Activated T-cell treated with anti-CD3 and anti-CD28 coated beads, Interleukin-2, amount 50 U/mL, for 24 hours (primary cell): ENCODE data around the gene GIPC2.
"Not testable (repeated sequence)": the region's sequence is repeated elsewhere in the genome, so short reads cannot be mapped to it uniquely, and the experiment has no call there.

Experiments used
- DNase-seq: peaks from one replicate; pipeline ENCODE4 v3.0.0-alpha.2; 2020
- H3K27ac Mint-ChIP-seq: 2 replicates; pipeline ENCODE4 v1.8.0; 2020; ENCODE audit warnings: mild to moderate bottlenecking, mixed read lengths
- H3K27me3 Mint-ChIP-seq: 2 replicates; pipeline ENCODE4 v1.8.0; 2020; ENCODE audit warnings: mixed read lengths
- H3K36me3 Mint-ChIP-seq: 2 replicates; pipeline ENCODE4 v1.8.0; 2020; ENCODE audit warnings: low read depth, mixed read lengths
- H3K4me1 Mint-ChIP-seq: 2 replicates; pipeline ENCODE4 v1.8.0; 2020; ENCODE audit warnings: low read depth, mixed read lengths
- H3K4me3 Mint-ChIP-seq: 2 replicates; pipeline ENCODE4 v1.8.0; 2020; ENCODE audit warnings: mild to moderate bottlenecking, moderate library complexity, mixed read lengths
- H3K9me3 Mint-ChIP-seq: 2 replicates; pipeline ENCODE4 v1.8.0; 2020; ENCODE audit warnings: mixed read lengths

Gene GIPC2

DNA sequence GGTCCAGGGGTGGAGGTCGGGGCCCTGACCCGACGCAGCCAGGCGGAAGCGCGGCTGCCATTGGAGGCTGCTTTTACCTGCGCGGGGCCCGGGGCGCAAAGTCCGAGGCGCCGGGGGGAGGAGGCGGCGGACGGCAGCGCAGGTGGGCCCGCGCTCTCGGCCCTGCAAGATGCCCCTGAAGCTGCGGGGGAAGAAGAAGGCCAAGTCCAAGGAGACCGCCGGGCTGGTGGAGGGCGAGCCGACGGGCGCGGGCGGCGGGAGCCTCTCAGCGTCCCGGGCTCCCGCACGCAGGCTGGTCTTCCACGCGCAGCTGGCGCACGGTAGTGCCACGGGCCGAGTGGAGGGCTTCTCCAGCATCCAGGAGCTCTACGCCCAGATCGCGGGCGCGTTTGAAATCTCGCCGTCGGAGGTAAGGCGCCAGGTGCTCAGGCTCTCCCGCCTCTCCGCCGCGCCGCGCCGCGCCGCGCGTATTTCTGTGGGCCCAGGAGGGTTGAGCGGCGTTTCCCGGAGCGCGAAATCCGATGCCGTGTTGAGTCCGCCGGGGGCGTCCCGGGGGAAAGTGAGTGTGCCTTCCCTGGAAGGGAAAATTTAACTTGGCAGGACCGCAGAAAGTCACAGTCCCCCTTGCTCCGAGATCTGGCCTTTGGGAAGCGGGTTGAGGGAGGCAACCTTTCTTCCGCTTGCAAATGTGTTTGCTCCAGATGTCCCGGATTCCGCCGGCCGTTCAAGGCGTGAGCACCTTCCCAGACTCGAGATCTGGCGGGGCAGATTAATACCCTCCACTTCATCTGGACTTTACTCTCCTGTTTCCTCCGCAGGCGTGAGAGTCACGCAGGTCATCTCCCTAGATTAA, at the start of gene GIPC2:
GIPC2 (plus strand) TSS at position 41 of the 853 bp plus-strand sequence; CDS start at position 170, 129 bp downstream.
- Mint-ChIP-seq H3K27ac (peak within 1 kb of the TSS; percentile 52), H3K4me1 (peaks cover 42% of the 10 kb centered on the region), H3K4me3 (peak within 1 kb of the TSS; percentile 75), H3K9me3 (no peaks in the 10 kb centered on the region), H3K27me3 (peaks cover 70% of the 10 kb centered on the region), H3K36me3 (no peaks in the 10 kb centered on the region)
- DNase-seq, result peak; percentile 57

DNA sequence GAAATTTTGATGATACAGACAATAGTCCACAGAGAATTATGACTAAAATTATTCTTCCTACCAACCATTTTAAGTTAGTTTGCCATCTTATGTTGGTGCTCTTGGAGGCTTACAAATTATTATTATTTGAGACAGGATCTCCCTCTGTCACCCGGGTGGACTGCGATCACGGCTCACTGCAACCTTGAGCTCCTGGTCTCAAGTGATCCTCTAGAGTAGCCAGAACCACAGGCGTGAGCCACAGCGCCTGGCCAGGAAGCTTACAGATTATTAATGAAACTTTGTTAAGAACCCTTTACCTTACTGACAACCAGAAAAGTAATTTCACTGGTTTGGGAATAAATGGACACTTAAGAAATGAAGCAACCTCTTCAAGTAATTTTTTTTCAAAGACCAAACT, 49.0 kb upstream of the GIPC2 start:
- Mint-ChIP-seq H3K4me3 (no peak overlapping the region), H3K36me3 (peaks cover 24% of the 10 kb centered on the region), H3K27ac (no peak overlapping the region), H3K27me3 (no peaks in the 10 kb centered on the region), H3K4me1 (peaks cover 10% of the 10 kb centered on the region), H3K9me3 (no peaks in the 10 kb centered on the region)
- no peak for DNase-seq

- H3K27me3 Mint-ChIP-seq, DNase-seq, H3K27ac Mint-ChIP-seq, H3K9me3 Mint-ChIP-seq, H3K4me3 Mint-ChIP-seq: not testable (repeated sequence)
- Mint-ChIP-seq H3K4me1 (peaks cover 35% of the 10 kb centered on the region), H3K36me3 (peaks cover 12% of the 10 kb centered on the region)
These were observed 45.2 kb upstream of the GIPC2 start for GRCh38 chr1:78000536-78000935.

DNA sequence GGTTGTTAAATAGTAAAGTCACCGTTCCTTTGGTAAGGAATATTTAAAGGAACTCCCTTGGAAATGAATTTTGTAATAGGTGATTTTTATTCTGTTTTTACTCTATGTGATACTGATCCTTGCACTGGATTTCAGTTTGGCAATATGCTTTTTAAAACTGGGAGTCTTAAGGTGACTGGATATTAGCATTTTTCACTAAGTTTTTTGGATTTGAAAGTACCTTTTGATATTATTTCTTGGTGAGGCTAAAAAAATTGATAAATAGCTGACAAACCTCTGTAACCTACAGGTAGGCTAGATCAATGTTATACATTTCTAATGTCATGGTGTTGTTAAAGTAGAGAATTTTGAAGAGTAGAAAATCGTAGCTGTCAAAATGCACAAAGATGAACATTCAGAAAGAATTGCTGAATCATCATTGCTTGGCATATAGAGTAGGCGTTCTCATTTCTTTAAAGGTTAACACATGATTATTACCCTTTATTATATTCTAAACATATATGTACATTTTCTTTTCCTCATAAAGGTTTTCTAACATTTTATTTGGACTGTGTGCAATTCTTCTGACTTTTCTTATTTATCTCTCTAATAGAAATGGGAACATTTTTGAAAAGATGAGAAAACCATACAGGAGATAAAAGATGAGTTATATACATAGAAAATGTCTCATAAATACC, 42.6 kb upstream of the GIPC2 start:
- Mint-ChIP-seq H3K4me1 (peaks cover 54% of the 10 kb centered on the region), H3K36me3 (peaks cover 4% of the 10 kb centered on the region), H3K27me3 (no peaks in the 10 kb centered on the region), H3K9me3 (no peaks in the 10 kb centered on the region), H3K27ac (peak overlapping the region; percentile 45), H3K4me3 (peak overlapping the region; percentile 27)
- DNase-seq, result no peak

GRCh38 chr1:78003882-78004718, 41.7 kb upstream of the GIPC2 start:
- Mint-ChIP-seq H3K27me3 (no peaks in the 10 kb centered on the region), H3K4me3 (peak overlapping the region; percentile 86), H3K27ac (peak overlapping the region; percentile 100), H3K9me3 (no peaks in the 10 kb centered on the region), H3K36me3 (peaks cover 4% of the 10 kb centered on the region), H3K4me1 (peaks cover 57% of the 10 kb centered on the region)
- peak; percentile 58 for DNase-seq

DNA sequence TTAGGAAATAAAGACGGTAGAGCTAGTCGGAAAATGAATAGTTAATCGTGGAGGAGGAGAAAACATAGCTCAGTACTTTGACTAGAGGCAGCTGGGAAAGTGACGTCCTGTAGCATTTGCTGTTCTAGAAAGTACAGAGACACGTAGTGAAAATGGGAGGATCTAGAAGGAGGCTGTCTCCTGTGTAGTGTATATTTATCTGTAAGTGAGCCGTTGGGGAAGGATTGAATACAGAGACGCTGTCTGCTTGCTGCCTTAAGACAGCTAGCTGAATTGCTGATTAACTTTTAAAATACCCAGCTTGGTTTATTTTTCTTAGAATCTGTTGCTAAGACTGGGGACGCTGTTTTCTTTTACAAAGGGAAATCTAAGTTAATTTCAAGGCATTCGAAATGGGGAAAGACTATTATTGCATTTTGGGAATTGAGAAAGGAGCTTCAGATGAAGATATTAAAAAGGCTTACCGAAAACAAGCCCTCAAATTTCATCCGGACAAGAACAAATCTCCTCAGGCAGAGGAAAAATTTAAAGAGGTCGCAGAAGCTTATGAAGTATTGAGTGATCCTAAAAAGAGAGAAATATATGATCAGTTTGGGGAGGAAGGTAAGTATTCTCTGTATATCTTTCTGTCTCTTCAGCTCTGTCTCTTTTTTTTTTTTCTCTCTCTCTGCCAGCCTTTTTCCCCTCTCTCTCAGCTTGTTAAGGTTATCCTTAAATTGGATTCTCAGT, 40.9 kb upstream of the GIPC2 start, which contains the start of gene DNAJB4:
DNAJB4 (plus strand) TSS at position 221 of the 729 bp plus-strand sequence; CDS start at position 393, 172 bp downstream.
- peaks cover 4% of the 10 kb centered on the region for H3K36me3 Mint-ChIP-seq
- no peaks in the 10 kb centered on the region for H3K9me3 Mint-ChIP-seq

DNA sequence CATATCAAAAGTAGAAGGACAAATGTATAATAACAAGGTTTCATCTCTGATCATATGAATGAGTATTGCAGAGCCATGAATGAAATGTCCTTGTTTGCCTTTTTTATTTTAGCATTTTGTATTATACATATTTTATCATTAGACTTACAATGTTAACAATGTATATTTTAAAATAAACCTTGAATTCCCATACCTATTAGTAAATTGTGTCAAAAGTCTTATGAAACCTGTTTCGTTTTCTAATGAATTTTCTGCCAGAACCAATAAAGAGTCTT, 40.4 kb upstream of the GIPC2 start:
- DNase-seq, result no peak
- H3K27ac Mint-ChIP-seq, result peak overlapping the region; percentile 100
- H3K9me3 Mint-ChIP-seq, result no peaks in the 10 kb centered on the region
- H3K36me3 Mint-ChIP-seq, result peaks cover 4% of the 10 kb centered on the region
- H3K27me3 Mint-ChIP-seq, result no peaks in the 10 kb centered on the region
- H3K4me3 Mint-ChIP-seq, result peak overlapping the region; percentile 86
- peaks cover 55% of the 10 kb centered on the region for H3K4me1 Mint-ChIP-seq

More for the DNA sequence above, 40.9 kb upstream of the GIPC2 start, which contains the start of gene DNAJB4:
- Mint-ChIP-seq H3K27me3 (no peaks in the 10 kb centered on the region), H3K4me1 (peaks cover 55% of the 10 kb centered on the region), H3K4me3 (peak within 1 kb of the TSS; percentile 86), H3K27ac (peak within 1 kb of the TSS; percentile 100)
- DNase-seq, result no peak

GRCh38 chr1:78005755-78006154, 40.0 kb upstream of the GIPC2 start:
- peak overlapping the region; percentile 86 for H3K4me3 Mint-ChIP-seq
- peaks cover 56% of the 10 kb centered on the region for H3K4me1 Mint-ChIP-seq
- H3K36me3 Mint-ChIP-seq, result peaks cover 4% of the 10 kb centered on the region
- DNase-seq, result no peak
- no peak overlapping the region for H3K27ac Mint-ChIP-seq
- H3K27me3 Mint-ChIP-seq, result no peaks in the 10 kb centered on the region
- H3K9me3 Mint-ChIP-seq, result no peaks in the 10 kb centered on the region

GRCh38 chr1:78006521-78006920, 39.2 kb upstream of the GIPC2 start:
- H3K4me1 Mint-ChIP-seq, result peaks cover 60% of the 10 kb centered on the region
- H3K9me3 Mint-ChIP-seq, result no peaks in the 10 kb centered on the region
- no peaks in the 10 kb centered on the region for H3K27me3 Mint-ChIP-seq
- peak overlapping the region; percentile 86 for H3K4me3 Mint-ChIP-seq
- no peak for DNase-seq
- peaks cover 4% of the 10 kb centered on the region for H3K36me3 Mint-ChIP-seq
- no peak overlapping the region for H3K27ac Mint-ChIP-seq

- Mint-ChIP-seq H3K9me3 (no peaks in the 10 kb centered on the region), H3K36me3 (peaks cover 4% of the 10 kb centered on the region), H3K4me1 (peaks cover 56% of the 10 kb centered on the region), H3K27me3 (no peaks in the 10 kb centered on the region), H3K4me3 (peak overlapping the region; percentile 20), H3K27ac (no peak overlapping the region)
- no peak for DNase-seq
These were observed 38.0 kb upstream of the GIPC2 start for GRCh38 chr1:78007677-78008341.

DNA sequence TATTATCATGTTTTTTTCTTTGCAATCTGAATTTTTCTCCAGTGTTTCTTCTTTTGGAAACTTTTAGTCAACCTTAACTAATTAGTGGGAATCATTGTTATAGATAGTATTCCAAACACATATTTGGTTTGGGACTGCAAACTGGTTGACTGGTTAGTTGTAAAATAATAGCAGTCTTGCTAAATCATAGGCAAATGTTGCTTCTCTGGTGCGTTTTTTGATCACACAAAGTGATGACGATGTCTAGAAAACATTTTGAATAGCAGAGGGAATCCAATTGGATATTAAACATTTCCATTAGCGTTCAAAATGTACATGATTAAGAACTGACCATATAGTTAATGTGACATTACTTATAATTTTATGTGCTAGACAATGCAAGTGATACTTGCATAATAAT, 36.5 kb upstream of the GIPC2 start:
- Mint-ChIP-seq H3K36me3 (peaks cover 13% of the 10 kb centered on the region), H3K9me3 (no peaks in the 10 kb centered on the region), H3K27me3 (no peaks in the 10 kb centered on the region)

DNA sequence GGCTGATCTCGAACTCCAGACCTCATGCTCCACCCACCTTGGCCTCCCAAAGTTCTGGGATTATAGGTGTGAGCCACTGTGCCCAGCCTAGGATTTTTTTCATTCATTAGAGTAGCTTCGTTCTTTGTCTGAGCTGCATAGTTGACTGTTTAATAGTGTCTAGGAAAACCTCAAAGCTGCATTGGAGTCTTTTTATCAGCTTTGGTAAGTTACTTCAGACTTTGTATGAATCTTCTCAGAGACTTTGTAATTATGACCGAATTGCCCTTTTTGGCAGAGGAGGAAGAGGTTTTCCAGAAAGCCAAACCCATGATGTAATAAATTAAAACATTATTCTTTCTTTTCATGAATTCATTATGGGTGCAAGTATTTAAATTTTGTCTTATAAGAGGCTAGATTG, 35.9 kb upstream of the GIPC2 start:
- Mint-ChIP-seq H3K4me3 (no peak overlapping the region), H3K4me1 (peaks cover 40% of the 10 kb centered on the region), H3K36me3 (peaks cover 13% of the 10 kb centered on the region), H3K27me3 (no peaks in the 10 kb centered on the region), H3K9me3 (no peaks in the 10 kb centered on the region), H3K27ac (no peak overlapping the region)
- DNase-seq, result no peak

More for the DNA sequence above, 36.5 kb upstream of the GIPC2 start:
- no peak overlapping the region for H3K4me3 Mint-ChIP-seq
- peaks cover 45% of the 10 kb centered on the region for H3K4me1 Mint-ChIP-seq
- no peak overlapping the region for H3K27ac Mint-ChIP-seq
- DNase-seq, result no peak

DNA sequence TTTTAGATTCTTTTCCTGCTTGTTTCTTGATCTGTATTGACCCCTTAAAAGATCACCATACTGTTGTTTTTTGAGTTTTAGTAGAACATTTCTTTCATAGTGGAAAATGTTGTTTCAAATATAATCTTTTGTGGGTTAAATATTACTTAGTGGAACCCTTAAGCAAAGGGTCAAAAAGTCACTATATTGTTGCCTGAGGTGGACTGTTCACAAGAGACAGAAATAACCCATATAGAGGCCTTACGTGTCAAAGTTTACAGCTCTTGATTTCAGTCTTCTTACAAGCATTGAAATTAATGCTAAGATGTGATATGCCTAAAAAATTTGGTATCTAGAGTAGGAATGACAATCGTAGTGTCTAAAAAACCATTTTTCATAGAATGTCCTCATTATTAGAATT, 34.7 kb upstream of the GIPC2 start:
- Mint-ChIP-seq H3K36me3 (peaks cover 19% of the 10 kb centered on the region), H3K27ac (no peak overlapping the region), H3K9me3 (no peaks in the 10 kb centered on the region), H3K27me3 (no peaks in the 10 kb centered on the region), H3K4me1 (peaks cover 30% of the 10 kb centered on the region), H3K4me3 (no peak overlapping the region)
- no peak for DNase-seq
